GM12865 (cell line): ENCODE data around the gene PTBP3.

Experiments
- DNase-seq: peaks from one replicate; pipeline ENCODE4 v3.0.0; 2010; ENCODE audit warnings: low read depth
- H3K4me3 ChIP-seq: 2 replicates; pipeline ENCODE4 v1.5.1; 2011; ENCODE audit warnings: mild to moderate bottlenecking, low read depth, low read length, control low read depth
- CTCF ChIP-seq: IDR thresholded peaks from 2 replicates; pipeline ENCODE4 v1.5.1; 2011; ENCODE audit warnings: low read length, control low read depth, low read depth, inconsistent platforms; ENCODE audit not compliant: insufficient read depth; ENCODE audit errors: missing control alignments

PTBP3 gene

GRCh38 chr9:112315331-112316257 is 17.8 kb downstream of the PTBP3 start:
- no peak for TF ChIP-seq CTCF
- no peak for DNase-seq
- no peak overlapping the region for H3K4me3 ChIP-seq

GRCh38 chr9:112312139-112312538 is 21.3 kb downstream of the PTBP3 start:
- TF ChIP-seq CTCF: no peak
- no peak overlapping the region for H3K4me3 ChIP-seq
- no peak for DNase-seq

GRCh38 chr9:112311497-112311896 is 21.9 kb downstream of the PTBP3 start:
- no peak for TF ChIP-seq CTCF
- H3K4me3 ChIP-seq: no peak overlapping the region
- no peak for DNase-seq

- no peak for DNase-seq
- no peak for TF ChIP-seq CTCF
- no peak overlapping the region for H3K4me3 ChIP-seq
These were observed 22.6 kb downstream of the PTBP3 start for GRCh38 chr9:112310826-112311225.

GRCh38 chr9:112308588-112308987 is 24.8 kb downstream of the PTBP3 start:
- H3K4me3 ChIP-seq: no peak overlapping the region
- TF ChIP-seq CTCF: no peak
- no peak for DNase-seq

- no peak for DNase-seq
- no peak for TF ChIP-seq CTCF
- H3K4me3 ChIP-seq: no peak overlapping the region
These were observed 32.0 kb downstream of the PTBP3 start for GRCh38 chr9:112301420-112301819.

- H3K4me3 ChIP-seq: no peak overlapping the region
- no peak for DNase-seq
- no peak for TF ChIP-seq CTCF
These were observed 33.9 kb downstream of the PTBP3 start for GRCh38 chr9:112299514-112299913.
